NCI-H146 treated with DMSO at 0.1 percent for 48 hours (cell line): ENCODE data around the gene IQSEC1.

Source experiments
- DNase-seq: peaks from one replicate; lab custom pipeline; 2025; ENCODE audit not compliant: unreplicated experiment; lab: John Stamatoyannopoulos, UW

IQSEC1 gene

DNA sequence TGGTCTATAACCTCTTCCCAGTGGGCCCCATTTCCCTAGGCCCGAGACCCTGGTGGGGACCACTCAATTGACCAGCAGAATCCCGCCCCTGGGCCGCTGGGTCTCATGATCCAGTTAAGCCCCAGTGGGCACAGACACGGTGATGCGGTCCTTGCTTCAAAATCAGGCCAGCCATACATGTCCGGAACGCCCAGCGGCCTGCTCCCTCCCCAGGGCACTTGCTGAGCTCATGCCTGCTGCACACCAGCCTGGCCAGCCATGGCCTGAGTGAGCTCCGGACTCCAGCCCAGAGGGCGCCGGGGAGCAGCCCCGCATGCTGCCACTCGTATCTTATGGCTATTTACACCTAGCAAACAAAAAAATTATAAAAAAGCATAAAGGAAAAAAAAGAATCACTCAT lies 34.4 kb upstream of the IQSEC1 start:
- no peak for DNase-seq

DNA sequence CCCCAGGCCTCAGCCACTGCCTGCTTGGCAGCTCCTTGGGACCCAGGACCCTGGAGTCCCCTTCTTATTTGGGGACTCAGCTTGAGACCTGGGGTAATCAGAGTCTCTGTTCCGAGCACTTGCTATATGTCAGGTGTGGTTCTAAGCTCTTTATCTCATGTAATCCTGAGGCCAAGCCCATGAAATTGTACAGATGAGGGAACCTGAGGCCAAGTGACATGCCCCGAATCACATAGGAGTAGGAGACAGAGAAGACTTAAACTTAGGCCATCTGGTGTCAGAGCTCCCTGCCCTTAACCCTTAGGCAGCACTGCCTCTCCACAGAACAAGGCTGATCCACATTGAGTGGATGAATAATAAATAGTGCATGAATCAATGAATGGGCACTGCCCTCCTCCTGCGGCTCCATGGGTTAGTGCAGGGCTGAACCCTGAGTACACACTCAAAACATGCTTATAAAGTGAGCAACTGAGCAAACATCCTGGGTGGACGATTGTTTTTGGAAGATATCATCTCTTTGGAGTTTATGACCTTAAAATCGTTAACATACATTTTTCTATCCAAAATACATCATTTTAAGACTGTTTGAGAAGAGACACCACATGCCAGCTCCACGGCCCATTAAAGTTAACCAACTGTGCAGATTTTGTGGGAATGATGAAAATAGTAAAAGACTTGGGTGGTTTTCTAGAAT lies 33.2 kb upstream of the IQSEC1 start:
- DNase-seq = no peak

DNA sequence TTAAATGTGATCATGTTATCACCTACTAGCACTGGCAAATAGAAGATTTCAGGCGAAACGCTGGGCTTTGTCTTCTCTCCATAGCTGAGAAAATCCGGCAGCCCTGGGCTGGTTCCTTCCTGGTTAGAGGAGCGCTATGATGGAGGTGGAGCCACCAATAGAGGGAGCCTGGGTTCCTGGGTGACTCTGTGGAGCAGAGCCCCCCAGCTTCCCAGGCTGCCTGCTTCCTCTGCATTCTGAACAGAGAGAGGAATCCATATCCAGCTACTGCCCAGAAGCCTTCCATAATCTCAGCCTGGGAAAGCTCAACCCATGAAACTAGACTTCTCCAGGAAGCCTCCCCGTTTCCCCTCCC lies 32.6 kb upstream of the IQSEC1 start:
- DNase-seq = no peak

DNA sequence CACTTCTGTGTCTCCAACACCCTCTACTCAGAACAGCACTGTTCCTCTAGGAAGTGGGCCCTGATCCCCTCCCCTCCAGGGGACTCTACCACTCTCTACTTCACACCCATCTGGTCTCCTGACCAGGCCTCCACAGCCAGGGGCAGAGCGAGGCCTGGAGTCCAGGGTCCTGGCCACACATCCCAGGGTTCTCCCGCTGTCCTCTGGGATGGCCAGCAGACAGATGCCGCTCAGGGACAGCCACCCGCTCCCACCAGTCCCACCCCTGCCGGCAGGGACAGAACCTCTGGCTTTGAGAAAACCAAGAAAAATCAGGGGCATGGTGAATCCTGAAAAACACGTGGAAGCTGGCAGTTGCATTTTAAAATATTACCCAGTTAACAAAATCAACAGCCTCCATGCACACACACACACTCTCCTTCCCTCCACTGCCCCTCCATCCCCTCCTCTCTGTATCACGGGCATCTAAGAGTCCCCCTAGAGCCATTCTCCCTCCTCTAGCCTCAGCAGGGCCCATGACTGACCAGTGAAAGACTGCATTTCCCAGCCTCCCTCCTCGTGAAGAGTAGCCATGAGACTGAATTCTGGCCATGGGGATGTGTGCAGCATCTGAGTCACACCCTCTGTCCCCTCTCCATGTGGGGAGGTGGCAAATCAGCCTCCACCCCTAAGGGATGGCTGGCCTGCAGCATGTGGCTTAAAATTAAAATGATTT lies 32.1 kb upstream of the IQSEC1 start:
- no peak for DNase-seq

DNA sequence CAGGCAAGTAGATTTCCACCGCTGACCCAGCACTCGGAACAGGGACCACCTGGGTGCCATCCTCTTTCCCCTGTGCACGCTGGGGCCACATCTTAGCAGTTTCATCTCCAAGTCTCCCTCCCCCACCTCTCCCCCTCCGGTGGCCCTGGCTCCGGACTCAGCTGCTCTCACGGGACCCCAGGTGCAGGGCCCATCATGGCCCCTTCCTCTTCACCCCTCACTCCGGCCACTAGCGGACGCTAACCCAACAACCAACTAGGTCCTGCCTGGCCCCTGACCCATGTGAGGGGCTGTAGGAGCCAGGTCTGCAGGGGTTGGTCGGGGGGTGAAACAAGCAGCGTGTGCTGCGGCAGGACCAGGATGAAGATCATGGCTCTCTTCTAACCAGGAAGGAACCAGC lies 31.3 kb upstream of the IQSEC1 start:
- DNase-seq = no peak

DNA sequence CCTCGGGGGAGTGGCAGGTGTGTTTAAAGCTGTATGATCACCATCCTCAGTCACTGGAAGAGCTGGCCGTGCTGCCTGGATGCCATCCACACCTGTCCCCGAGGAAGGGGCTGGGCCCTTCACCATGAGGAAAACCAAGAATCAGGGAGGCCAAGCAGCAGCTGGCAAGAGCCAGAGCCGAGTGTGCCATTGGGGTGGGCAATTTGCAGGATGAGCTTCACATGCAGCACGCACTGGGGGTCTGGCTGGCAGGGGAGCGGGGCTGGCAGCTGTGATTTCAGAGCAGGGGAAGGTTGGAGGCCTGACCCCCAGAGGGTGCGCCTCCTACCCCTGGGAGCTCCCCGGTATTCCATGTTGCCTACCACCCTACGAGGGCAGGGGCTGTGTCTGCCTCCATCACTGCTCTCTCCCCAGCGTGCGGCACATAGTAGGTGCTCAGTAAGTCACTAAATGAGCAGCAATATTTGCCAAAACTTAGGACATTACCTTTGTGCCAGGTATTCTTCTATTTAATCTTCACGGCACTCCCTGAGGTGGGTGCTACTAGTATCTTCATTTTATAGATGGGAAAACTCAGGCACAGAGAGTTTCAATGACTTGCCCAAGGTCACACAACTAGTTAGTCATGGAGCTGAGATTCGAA lies 30.3 kb upstream of the IQSEC1 start:
- DNase-seq = no peak

DNA sequence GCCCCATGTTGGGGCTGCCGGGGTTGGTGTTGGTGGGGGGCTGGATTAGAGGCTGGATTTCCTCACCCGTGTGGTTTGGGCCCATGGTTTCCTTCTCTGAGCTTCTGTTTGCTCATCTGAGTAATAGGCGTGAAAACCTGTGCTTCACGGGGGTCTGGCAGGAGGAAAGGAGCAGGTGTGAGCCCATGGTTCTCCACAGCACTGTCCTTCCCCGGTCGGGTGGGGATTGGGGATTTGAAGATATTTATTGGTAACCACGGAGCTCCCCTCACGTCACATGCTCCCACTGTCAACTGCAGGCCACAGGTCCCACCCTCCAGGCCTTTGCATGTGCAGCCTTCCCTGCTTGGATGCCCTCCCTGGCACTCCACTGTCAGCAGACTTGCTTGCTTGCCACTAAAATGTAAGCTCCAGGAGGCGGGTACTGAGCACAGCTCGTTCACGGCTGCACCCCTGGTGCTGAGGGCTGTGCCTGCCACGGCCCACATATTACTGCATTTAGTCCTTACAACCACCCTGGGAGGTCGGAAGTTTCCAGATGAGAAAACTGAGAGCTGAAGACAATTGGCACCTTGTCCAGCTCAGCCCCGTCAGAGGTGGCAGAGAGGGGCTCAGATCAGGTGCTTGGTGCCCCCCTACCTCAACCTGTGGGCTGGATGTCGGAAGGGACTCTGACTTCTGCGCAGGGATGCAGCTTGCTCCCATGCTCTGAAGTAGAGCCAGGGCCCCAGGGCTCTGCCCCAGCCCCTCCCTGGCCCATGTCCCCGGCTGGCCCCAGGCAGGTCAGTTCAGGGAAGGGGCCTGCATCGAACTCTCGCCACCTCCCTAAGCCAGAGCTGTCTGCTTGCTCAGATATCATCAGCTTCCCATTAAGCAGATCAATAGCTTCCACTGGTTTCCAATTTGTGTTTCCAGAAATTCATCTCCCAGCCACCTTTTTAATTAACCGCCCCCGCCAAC lies 29.4 kb upstream of the IQSEC1 start:
- DNase-seq = no peak

DNA sequence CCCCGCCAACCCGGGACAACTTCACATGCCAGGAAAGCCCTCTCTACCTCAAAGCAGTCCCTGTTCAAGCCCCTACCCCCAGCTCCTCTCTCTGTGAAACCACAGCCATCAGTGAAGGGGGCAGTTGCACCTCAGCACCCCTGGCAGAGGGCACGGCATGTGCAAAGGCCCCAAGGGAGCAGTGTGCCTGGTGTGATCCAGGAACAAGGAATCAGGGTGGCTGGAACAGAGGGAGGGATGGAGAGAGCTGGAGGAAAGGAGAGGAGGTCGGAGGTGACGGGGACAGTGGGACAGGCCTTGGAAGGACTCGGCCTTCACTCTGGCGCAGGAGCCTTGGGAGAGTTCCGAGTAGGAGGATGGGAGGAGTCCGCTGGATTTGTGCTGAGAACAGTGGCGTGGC lies 26.5 kb upstream of the IQSEC1 start:
- DNase-seq = no peak

DNA sequence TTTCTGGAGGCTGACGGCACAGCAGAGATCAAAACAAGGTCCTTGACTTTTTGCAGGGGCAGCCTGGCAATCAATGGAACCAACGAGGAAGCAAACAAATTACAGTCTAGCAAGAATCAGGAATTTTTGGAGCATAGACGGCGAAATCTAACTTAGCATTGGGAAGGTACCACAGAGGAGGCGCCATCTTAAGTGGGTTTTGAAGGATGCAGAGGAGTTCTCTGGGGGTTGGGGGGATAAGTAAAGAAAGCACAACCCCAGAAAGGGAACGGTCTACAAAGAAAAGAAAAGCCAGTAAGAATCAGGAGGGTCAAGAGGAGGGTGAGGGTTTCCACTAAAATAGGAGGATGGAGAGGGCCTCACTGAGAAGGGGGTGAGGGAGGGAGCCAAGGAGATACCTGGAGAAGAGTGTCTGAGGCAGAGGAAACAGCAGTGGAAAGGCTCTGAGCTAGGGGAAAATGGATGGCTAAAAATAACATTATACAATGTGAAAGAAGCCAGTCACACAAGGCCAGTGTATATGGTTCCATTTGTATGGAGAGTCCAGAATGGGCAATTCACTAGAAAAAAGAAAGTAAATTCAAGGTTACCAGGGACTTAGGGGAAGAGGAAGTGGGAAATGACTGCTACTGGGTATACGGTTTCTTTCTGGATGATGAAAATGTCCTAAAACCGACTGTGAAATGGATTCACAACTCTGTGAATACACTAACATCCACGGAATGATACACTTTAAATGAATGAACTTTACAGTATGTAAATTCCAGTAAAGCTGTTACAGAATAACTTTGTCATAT lies 25.2 kb upstream of the IQSEC1 start:
- no peak for DNase-seq

DNA sequence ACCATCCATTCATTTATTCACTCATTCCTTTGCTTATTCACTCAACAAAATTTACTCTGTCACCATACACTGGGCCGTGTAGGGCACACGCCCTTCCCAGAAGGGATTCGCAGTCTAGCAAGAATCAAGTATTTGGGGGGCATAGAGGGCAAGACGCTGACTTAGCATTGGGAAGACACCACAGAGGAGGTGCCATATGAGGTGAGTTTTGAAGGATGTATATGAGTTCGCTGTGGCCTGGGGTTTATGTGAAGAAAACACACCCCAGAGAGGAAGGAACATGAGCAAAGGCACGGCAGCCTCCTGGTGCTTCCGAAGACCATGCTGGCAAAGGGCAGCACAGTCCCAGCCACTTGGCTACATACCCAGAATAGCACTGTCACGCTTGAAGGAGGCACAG lies 23.1 kb upstream of the IQSEC1 start:
- DNase-seq = no peak

DNA sequence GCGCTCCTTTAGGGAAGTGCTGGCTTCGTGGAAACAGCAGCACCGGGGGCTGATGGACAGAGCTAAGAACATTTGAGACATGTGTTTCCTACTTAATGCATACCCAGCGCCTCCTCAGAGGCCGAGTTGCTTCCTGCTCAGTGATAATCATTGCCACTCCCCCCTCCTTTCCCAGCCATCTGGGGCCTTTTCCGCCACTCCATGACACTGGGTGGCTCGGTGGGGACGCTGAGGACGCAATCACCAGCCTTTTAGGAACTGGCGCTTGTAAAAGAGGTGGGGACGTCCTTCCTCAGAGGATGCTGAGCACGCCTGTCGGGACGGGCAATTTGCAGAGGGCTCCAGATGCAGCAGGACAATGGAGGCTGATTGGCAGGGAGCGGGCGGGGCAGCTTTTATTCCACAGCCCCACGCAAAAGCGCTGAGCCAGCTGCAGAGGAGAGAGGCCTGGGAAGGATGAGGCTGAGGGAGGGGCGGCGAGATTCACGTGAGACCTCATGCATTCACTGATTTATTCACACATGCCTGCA lies 22.2 kb upstream of the IQSEC1 start:
- no peak for DNase-seq

DNA sequence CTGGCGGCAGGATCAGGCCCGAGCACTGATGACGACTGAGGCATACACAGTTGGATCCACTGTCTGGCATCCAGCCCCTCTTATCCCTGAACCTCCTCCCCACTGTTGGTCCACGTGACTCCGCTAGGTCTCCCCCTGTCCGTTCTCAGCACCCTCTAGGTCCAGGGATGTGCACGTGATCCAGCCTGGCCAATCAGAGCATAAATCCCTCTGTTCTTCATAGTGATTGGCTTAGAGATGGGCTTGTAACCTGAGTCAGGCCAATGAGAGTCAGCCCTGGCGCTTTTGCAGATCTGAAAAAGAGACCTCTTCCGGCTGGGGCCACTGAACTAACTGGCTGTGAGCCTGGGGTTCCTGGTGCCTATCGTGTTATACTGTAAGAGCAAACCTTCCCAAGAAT lies 20.5 kb upstream of the IQSEC1 start:
- no peak for DNase-seq

DNA sequence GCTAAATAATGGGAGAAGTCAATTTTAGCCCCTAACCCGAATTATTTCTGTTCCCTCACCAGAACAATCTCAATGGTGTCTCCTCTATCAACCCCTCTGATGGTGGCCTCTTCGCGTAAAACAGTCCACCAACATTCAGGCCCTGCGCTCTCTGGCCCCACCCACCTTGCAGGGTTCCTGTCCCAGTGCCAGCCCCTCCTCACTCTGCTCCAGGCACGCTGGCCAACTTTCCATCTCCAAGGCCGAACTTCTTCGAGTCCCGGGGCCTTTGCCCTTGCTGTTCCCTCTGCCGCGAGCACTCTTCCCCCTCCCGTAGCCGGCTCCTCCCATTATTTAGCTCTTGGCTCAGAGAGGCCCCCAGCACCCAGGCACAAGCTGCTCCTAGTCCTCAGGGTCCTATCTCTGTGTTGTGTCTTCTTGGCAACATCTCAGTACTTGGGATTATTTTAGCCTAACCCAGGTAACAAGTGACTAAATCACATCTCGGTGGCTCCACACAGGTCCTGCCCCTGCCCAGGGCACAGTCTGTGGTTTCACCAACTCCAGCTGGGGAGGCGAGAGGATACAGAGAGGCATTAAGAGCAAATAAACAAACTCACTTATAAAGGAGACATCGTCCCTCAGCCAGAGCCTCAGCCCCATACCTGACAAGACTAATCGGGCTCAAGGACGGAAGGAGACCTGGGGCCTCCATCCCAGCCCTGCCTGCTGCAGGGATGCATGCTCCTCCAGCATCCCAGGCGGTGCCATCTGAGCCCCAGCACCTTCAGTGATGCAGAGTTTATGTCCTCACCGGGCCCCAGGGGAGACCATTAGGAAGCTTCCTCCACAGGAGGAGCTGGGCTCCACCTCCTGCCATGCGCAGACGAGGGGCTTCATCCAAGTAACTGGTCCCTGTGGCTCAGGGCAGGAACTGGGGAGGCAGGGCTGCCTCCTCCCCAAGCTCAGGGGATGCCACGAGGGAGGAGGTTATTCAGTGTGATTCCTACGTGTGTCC lies 19.7 kb upstream of the IQSEC1 start:
- DNase-seq = no peak

DNA sequence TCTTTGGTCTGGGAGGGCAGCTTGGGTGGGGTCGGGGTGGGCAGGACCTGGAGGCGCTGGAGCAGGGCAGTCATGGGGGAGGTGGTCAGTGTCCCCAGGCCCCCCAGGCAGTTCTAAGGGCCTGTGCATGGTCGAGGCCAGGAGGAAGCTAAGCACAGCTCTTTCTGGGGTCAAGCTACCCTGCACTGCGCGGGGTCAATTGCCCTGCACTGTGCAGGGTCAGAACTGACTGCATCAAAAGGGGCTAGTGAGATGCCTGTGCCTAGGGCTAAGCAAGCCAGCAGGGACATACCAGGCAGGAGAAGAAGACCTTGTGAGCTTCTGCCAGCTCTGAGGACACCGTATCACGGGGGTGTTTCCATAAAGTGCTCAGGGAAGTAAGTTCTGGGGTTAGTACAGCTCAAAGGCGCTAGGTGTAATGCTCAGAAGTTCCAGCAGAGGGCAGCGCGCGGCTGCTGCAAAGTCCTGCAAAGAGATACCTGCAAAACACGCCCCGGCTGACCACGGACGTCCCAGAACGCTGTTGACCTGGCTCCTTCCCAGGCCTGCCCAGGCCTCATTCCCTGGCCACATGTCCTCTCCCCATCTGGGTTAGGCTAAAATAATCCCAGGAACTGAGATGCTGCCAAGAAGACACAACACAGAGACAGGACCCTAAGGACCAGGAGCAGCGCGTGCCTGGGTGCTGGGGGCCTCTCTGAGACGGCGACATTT lies 18.8 kb upstream of the IQSEC1 start:
- peak; percentile 26 for DNase-seq

DNA sequence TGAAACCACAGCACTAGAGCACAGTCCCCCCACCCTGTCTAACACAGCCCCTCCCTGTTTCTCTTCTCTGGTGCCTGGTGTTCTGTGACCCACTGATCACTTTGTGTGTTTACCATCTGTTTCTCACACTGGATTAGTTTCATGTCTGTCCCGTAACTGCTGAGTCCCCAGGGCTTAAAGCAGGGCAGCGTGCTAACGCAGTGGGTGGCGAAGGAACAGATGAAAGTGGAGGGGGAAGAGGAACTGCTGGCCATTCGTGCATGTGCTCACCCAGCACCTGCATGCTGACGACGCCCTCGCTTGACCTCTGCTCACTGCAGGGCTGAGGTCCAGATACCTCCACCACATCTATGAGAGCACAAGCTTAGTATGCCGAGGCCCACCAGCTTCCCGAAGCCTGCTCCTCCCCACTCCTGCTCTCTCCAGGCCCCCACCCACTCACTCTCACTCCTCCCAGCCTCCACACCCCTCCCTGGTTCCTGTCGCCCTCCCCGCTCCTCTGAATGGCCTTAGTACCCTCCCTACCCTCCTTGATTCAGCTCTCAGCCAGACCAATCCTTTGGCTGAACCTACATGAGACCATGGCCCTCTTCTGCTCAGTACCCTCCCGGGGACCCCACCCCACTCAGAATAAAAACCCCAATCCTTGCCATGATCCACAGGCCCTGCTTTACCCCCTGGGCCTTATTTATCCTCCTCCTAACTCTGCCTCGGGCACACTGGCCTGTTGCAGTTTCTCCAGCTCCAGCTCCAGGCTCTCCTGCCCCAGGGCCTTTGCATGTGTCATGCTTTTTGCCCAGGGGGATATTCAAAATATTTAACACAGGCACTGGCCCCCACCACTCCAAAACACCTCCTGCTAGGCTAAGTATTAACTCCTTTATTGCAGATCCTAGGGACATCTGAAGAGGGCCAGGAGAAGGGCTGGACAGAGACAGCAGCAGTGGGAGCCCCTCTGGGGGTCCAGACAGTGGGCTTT lies 15.1 kb upstream of the IQSEC1 start:
- no peak for DNase-seq

DNA sequence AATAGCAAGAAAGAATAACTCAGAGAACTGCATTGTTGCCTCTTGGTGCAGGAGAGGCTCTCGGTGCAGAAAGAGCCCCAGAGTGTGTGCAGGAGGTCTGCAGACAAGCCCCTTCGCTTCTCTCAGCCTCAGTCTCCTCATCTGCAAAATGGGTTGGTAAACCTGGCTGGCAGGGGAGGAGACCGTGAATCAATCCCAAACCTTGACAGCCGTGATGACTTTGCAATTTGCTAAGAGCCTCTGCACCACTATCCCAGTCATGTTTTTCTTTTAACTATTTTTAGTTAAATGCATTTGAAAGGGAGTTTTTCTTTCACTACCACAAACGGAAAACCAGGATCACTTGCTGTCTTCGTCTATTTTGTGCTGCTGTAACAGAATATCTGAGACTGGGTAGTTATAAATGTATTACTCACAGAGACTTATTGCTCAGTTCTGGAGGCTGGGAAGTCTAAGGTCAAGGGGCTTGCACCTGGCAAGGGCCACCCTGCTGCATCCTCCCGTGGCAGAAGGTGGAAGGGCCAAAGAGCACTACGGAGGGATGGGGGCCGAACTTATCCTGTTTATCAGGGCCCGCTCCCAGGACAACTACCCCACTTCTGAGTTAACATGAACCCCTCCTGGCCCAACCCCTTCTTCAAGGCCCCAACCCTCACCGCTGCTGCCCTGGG lies 14.2 kb upstream of the IQSEC1 start:
- no peak for DNase-seq

DNA sequence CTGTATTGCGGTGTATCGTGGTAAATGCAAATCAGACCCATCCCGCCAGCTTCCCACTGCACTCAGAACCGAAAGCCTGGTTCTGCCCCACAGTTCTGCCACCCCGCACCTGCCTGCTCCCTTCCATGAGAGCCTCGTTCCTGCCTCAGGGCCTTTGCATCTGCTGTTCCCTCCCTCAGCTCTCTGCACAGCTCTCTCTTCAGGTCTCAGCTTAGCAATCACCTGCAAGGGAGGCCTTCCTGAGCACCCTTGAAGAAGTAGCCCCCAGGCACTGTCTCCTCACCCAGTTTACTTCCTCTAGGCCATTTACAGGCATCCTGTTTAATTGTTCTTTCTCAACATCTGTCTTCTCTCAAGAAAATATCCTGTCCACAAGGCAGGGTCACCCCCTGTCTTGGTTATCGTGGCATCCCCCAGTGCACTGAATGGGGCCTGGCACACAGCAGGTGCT lies 13.3 kb upstream of the IQSEC1 start:
- DNase-seq = no peak
